ENCODE data around the gene PIP5K1B.

PIP5K1B gene

DNA sequence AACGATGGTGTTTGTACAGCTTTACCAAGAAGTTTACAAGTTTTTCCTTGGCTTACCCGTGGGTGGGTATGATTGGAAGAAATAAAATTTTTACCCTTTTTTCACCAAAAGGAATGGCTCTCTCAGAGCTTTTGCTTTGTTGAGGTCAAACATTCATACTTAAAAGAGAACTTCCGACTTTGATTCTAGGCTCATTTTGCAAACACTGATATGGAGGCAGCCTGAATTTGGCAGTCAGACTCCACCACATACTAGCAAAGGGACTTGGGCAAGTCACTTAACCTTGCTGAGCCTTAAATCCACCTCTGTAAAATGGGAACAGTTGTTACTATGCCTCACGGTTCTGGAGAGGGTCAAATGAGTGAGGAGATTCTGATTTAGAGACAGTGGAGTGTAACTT, 155.4 kb downstream of the PIP5K1B start:
- Histone ChIP-seq H3K4me1 (ENCODE audit: insufficient read depth, low read length, poor library complexity, severe bottlenecking) (peaks cover 13% of the 10 kb centered on the region), H3K79me2 (ENCODE audit: insufficient read depth, low read length) (no peaks in the 10 kb centered on the region), H4K20me1 (ENCODE audit: insufficient read depth, low read length, poor library complexity, severe bottlenecking) (no peaks in the 10 kb centered on the region), H3K27me3 (ENCODE audit: insufficient read depth, low read length, poor library complexity, severe bottlenecking) (no peaks in the 10 kb centered on the region), H3K36me3 (ENCODE audit: insufficient read depth, low read length) (no peaks in the 10 kb centered on the region), H3K9ac (ENCODE audit: low read depth, low read length, poor library complexity, severe bottlenecking) (no peak overlapping the region), H3K9me2 (replicated peaks; ENCODE audit: low read depth, low read length) (no peaks in the 10 kb centered on the region), H2AFZ (ENCODE audit: low read length) (no peak overlapping the region), H3F3A (ENCODE audit: low read depth) (no peaks in the 10 kb centered on the region), H3K4me3 (ENCODE audit: low read length, poor library complexity, severe bottlenecking) (no peak overlapping the region), H3K9me3 (ENCODE audit: insufficient read depth, low read depth, low read length) (no peaks in the 10 kb centered on the region), H3K4me2 (ENCODE audit: low read depth, low read length, poor library complexity, severe bottlenecking) (no peak overlapping the region)
- no peak for TF ChIP-seq EZH2phosphoT487 (IDR thresholded peaks at IDR 0.05; ENCODE audit: borderline replicate concordance)
- TF ChIP-seq, protein P1, sequence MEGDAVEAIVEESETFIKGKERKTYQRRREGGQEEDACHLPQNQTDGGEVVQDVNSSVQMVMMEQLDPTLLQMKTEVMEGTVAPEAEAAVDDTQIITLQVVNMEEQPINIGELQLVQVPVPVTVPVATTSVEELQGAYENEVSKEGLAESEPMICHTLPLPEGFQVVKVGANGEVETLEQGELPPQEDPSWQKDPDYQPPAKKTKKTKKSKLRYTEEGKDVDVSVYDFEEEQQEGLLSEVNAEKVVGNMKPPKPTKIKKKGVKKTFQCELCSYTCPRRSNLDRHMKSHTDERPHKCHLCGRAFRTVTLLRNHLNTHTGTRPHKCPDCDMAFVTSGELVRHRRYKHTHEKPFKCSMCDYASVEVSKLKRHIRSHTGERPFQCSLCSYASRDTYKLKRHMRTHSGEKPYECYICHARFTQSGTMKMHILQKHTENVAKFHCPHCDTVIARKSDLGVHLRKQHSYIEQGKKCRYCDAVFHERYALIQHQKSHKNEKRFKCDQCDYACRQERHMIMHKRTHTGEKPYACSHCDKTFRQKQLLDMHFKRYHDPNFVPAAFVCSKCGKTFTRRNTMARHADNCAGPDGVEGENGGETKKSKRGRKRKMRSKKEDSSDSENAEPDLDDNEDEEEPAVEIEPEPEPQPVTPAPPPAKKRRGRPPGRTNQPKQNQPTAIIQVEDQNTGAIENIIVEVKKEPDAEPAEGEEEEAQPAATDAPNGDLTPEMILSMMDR (conservative IDR thresholded peaks at IDR 0.05; ENCODE audit: low read length): no peak

DNA sequence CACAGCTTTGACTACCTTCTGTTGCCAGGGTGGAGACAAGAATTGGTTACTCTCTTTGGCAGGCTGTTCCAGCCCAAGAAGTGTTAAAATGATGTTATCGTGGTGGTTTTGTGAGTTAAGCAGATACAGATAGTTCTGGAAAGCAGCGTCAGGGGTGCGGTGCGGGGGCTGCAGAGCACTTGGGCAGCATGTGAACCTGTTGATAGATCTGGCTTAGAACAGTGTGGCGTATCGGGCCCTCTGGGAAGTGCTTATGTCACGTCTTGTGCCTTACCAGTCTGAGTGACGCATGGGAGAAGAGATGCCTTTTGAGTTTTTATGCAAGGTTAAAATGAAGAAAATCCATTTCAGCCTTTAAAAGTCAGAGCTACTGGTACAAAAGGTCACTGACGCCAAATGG, 156.4 kb downstream of the PIP5K1B start:
- TF ChIP-seq, protein P1 (conservative IDR thresholded peaks at IDR 0.05; ENCODE audit: low read length): no peak
- TF ChIP-seq EZH2phosphoT487 (IDR thresholded peaks at IDR 0.05; ENCODE audit: borderline replicate concordance): no peak
- no peaks in the 10 kb centered on the region for H4K20me1 ChIP-seq (ENCODE audit: insufficient read depth, low read length, poor library complexity, severe bottlenecking)
- no peak overlapping the region for H2AFZ ChIP-seq (ENCODE audit: low read length)
- no peaks in the 10 kb centered on the region for H3K79me2 ChIP-seq (ENCODE audit: insufficient read depth, low read length)
- no peaks in the 10 kb centered on the region for H3F3A ChIP-seq (ENCODE audit: low read depth)
- H3K9me2 ChIP-seq (replicated peaks; ENCODE audit: low read depth, low read length): no peaks in the 10 kb centered on the region
- H3K4me3 ChIP-seq (ENCODE audit: low read length, poor library complexity, severe bottlenecking): no peak overlapping the region
- no peaks in the 10 kb centered on the region for H3K27me3 ChIP-seq (ENCODE audit: insufficient read depth, low read length, poor library complexity, severe bottlenecking)
- H3K9me3 ChIP-seq (ENCODE audit: insufficient read depth, low read depth, low read length): no peaks in the 10 kb centered on the region
- no peak overlapping the region for H3K9ac ChIP-seq (ENCODE audit: low read depth, low read length, poor library complexity, severe bottlenecking)
- H3K4me2 ChIP-seq (ENCODE audit: low read depth, low read length, poor library complexity, severe bottlenecking): no peak overlapping the region
- H3K36me3 ChIP-seq (ENCODE audit: insufficient read depth, low read length): no peaks in the 10 kb centered on the region
- peaks cover 10% of the 10 kb centered on the region for H3K4me1 ChIP-seq (ENCODE audit: insufficient read depth, low read length, poor library complexity, severe bottlenecking)

DNA sequence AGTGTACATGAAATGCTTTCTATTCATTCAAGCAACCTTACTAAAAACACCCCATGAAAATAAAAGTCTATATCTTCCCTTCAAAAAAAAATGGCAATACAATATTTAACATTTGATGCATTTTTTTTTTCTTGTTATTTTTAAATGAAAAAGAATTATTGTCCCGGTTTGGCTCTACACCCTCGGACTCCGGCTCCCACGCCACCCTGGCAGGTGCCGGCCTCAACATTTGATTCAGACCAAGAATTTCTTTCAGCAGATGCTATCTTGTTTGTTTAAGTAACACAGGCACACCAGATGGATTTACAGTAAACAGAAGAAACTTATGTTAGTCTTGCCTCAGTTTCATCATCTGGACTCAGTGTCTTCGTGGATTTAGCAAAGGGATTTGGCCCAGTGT, 162.0 kb downstream of the PIP5K1B start:
- Histone ChIP-seq H3K4me3 (ENCODE audit: low read length, poor library complexity, severe bottlenecking) (no peak overlapping the region), H4K20me1 (ENCODE audit: insufficient read depth, low read length, poor library complexity, severe bottlenecking) (no peaks in the 10 kb centered on the region), H3K9me2 (replicated peaks; ENCODE audit: low read depth, low read length) (no peaks in the 10 kb centered on the region), H3K9me3 (ENCODE audit: insufficient read depth, low read depth, low read length) (no peaks in the 10 kb centered on the region), H3K79me2 (ENCODE audit: insufficient read depth, low read length) (no peaks in the 10 kb centered on the region), H3K9ac (ENCODE audit: low read depth, low read length, poor library complexity, severe bottlenecking) (no peak overlapping the region), H3K4me2 (ENCODE audit: low read depth, low read length, poor library complexity, severe bottlenecking) (no peak overlapping the region), H3F3A (ENCODE audit: low read depth) (no peaks in the 10 kb centered on the region), H3K36me3 (ENCODE audit: insufficient read depth, low read length) (no peaks in the 10 kb centered on the region), H2AFZ (ENCODE audit: low read length) (no peak overlapping the region), H3K27me3 (ENCODE audit: insufficient read depth, low read length, poor library complexity, severe bottlenecking) (no peaks in the 10 kb centered on the region), H3K4me1 (ENCODE audit: insufficient read depth, low read length, poor library complexity, severe bottlenecking) (no peaks in the 10 kb centered on the region)
- TF ChIP-seq, protein P1 (conservative IDR thresholded peaks at IDR 0.05; ENCODE audit: low read length): no peak
- TF ChIP-seq EZH2phosphoT487 (IDR thresholded peaks at IDR 0.05; ENCODE audit: borderline replicate concordance): no peak

Data from Loucy (cell line).